CD4-positive, alpha-beta T cell treated with Interleukin-15 for 4 hours (primary cell): ENCODE measurements around the gene NMD3.
"Not testable (repeated sequence)": the region's sequence is repeated elsewhere in the genome, so short reads cannot be mapped to it uniquely, and the experiment has no call there.

Source experiments
- DNase-seq: peaks from one replicate; pipeline ENCODE4 v3.0.0-alpha.2; 2020; ENCODE audit warnings: low spot score

Gene NMD3

DNA sequence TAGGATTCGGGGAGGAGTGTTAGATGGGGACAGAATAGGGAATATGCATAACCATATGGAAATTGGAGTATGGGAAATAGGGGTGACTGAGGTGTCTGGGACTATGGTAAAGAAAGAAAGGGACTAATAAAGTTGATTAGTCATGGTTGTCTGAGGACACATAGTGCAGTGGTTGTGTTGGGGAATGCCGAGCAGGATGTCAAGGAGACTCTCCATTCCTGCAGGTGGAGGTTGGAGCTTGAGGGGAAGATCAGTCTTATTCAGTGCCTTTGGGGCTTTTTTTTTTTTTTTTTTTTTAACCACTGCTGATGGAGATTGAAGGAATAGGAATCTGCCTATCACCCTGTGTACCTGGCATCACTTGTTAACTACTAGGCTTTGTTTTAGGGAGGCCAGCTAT, 10.8 kb downstream of the NMD3 start:
- DNase-seq = no peak

DNA sequence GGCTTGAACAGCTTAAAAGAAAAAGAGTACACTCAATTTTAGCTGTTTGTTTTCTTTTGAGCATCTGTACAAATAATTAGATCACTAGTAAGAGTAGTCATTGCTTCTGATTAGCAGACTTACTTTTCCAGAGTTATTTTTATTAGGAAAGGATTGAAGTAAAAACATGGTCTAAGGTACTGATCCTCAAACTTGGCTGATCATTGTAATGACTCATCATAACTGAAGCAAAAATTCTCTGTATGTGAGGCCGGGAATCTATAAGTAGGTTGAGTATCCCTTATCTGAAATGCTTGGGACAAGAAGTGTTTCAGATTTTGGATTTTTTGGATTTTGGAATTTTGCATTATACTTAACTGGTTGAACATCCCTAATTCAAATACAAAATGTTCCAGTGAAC, 12.4 kb downstream of the NMD3 start:
- no peak for DNase-seq

DNA sequence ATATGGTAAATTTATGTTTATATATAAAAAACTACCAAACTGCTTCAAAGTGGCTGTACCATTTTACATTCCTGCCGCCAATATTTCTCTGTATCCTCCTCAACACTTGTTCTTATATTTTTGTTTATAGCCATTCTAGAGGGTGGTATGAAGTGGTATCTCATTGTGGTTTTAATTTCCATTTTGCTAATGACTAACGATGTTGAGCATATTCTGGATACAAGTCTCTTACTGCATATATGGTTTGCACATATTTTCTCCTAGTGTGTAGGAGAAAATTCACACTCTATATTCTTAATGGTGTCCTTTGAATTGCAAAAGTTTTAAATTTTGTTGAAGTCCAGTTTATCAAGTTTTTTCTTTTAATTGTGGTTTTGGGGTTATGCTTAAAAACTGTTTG, 15.1 kb downstream of the NMD3 start:
- DNase-seq = no peak

DNA sequence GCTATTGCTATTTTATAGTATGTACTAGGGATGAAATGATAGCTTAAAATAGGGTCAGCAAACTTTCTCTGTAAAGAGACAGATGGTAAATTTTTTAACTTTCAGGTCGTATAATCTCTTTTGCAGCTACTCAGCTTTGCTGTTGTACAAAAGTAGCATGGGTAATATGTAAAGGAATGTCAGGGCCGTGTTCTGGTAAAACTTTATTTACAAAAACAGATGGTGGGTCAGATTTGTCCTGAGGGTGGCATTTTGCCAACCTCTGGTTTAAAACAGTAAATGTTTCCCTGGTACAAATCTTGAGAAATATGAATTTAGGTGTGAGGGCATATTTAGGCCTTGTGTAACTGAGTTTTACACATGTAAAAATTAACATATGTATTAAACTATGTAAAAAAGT, 18.6 kb downstream of the NMD3 start:
- no peak for DNase-seq

DNA sequence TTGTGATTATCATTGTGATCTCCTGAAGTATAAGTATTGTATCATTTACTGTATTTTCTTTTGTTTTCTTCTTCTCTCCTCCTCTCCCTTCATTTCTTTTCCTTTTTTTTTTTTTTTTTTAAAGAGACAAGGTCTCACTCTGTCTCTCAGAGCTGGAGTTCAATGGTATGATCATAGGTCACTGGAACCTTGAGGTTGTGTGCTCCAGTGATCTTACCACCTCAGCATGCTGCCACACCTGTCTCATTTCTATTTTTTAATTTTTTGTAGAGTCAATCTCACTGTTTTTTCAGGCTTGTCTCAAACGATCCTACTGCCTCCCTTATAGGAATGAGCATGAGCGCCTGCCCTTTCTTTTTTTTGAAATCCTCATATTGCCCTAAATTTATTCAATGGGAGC, 23.4 kb downstream of the NMD3 start:
- no peak for DNase-seq

DNA sequence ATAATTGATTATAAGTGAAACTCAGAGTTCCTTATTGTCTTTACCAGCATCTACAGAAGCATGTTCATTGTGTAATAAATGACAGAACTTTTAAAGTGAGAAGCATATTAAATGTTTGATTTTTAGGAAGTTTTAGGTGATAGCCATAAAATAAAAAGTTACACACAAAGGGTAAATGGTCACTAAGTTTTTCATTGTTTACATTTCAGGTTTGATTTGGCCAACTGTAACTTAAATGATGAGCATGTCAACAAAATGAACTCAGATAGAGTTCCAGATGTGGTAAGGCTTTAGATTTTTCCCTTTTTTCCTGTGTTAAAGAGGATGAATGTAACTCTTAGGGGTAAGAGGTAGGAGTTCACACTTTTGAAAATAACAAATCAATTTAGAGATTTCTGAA, 25.9 kb downstream of the NMD3 start:
- no peak for DNase-seq

DNA sequence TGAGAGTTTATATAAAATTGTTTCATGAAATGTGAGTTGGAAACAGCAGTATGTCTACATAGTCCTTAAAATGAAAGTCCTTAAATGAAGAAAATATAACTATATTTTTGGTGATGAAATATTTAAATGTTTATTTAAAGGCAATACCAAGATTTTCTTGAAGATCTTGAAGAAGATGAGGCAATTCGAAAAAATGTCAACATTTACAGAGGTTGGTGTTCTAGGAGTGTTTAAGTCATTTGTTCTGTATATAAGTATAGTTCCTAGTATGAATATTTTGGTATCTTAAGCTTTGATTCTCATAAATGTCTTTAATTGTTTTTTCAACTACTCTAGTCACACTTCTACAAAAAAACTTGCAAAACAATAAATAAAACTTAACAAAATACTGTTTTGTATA, 29.0 kb downstream of the NMD3 start:
- DNase-seq = no peak

DNA sequence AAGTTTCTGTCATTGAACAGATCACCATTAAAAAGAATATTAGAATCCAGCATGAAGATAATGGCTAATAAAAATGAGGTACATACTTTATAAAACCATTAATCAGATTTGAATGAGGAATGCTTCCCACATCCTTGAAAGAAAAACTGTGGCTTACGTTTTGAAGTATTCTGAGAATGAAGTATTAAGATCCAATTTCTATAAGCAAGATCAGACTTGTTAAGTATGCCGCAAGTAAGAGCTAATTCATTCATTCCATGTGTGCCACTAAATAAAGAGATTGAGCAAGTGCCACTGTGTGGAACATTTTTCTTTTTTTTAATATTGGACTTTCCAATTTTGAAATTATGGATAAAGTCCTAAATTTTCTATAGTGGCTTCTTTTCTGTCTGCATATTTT, 30.6 kb downstream of the NMD3 start:
- DNase-seq = no peak

DNA sequence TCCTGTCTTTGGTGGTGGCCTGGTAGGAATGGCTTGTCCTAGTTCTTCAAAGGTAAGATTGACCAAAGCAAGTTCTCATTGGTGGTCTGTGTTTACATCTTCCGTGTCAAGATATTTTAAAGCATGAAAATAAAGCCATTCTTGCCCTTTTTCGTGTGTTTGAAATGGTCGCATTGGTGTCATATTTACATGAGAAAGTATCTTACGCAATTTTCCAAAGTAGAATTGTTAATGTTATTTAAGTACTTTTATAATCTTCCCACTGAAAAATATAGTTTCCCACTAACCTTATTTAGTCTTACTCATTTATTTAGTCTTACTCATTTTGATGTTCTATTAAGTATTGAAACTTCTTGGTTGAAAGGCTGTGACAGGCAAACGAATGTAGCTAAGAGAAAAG, 31.0 kb downstream of the NMD3 start:
- DNase-seq = no peak

DNA sequence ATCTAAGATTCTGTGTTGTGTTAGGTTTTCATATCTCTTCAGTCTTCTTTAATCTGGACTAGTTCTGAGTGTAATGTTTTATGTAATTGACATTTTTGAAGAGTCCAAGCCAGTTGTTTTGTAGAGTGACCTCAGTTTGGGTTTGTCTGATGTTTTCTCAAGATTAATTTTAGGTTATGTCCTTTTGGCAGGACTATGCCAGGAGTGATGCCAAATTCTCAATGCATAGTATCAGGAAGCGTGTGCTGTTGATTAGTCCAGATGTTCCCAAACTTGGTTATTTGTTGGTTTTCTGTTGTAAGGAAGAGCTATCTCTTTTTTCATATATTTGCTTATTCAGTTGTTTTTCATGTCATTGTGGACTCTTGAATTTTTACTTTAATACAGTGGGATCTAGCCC, 32.6 kb downstream of the NMD3 start:
- no peak for DNase-seq

DNA sequence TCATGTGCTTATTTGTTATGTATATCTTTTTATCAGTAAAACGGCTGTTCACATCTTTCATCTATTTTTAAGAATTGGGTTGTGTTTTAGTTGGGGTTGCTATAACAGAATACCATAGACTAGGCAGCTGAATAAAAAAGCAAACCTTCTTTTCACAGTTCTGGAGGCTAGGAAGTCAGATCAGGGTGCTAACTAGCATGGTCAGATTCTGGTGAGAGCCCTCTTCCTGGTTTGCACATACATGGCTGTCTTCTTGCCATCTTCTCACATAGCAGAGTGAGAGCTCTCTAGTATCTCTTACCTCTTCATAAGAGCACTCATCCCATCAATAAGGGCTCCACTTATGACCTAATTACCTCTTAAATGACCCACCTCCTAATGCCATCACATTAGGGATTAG, 33.8 kb downstream of the NMD3 start:
- DNase-seq = no peak

DNA sequence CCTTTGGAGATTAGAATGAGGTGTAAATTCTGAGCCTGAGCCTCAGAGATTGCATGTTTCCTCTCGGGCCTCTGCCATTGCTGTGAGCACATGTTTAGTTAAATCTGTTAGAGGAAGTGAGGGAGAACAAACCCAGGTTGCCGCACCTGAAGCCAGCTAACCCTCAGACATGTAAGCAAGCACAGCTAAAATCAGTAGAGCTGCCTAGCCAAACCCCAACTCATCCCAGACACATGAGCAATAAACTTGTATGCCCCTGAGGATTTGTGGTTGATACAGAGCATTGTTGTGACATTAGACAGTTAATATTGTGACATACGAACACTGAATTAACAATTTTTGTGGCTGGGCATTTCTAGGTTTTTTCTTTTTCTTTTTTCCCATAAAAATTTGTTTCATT, 41.9 kb downstream of the NMD3 start:
- no peak for DNase-seq

DNA sequence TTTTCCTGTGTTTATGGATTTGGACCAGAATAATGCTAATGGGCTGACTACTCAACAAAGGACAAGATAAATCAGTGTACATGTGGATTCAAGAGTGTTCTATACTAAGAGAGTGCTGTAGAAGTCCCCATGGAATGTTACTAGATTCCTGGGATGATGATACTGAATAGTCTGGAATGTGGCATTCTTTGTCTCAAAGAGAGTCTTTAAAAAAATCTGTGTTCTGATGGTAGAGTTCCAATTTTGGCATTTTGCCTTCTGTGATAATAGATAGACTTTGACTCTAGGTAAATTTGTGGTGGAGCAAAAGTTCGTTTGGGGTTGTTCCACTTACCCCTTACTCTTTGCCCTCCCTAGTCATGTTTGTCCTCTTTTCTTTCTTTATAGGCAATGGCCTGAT, 43.7 kb downstream of the NMD3 start:
- DNase-seq = no peak

DNA sequence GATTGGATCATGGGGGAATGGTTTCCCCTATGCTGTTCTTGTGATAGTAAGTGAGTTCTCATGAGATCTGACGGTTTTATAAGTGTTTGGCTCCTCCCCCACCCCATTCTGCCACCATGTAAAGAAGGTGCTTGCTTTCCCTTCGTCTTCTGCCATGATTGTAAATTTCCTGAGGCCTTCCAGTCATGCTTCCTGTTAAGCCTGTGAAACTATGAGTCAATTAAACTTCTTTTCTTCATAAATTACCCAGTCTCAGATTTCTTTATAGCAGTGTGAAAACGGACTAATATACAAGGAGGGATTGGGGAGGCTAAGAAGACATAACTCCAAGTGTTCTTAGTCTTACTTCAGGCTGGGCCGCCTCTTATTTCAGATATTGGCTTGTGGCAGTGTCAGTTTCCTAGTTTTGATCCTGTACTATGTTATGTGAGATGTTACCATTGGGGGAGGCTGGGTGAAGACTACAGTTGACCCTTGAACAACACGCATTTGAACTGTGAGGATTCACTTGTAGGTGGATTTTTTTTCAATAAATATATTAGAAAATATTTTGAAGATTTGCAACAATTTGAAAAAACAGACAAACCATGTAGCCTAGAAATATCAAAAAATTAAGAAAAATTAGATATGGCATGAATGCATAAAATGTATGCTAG, 44.9 kb downstream of the NMD3 start:
- no peak for DNase-seq

DNA sequence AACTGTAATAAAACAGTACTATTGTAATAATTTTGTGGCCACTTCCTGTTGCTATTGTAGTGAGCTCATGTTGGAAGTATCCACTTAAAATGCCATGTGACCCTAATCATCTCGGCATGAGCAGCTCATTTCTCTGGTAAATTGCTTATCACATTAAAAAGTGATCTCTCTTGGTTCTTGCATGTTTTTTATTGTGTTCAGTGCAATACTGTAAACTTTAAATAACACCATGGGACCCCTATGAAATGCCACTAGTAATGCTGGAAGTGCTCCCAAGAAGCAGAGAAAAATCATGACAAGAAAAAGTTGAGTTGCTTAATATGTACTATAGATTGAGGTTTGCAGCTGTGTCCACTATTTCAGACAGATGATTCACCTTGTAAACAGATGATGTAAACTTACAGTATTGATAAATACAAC, 45.6 kb downstream of the NMD3 start:
- no peak for DNase-seq

DNA sequence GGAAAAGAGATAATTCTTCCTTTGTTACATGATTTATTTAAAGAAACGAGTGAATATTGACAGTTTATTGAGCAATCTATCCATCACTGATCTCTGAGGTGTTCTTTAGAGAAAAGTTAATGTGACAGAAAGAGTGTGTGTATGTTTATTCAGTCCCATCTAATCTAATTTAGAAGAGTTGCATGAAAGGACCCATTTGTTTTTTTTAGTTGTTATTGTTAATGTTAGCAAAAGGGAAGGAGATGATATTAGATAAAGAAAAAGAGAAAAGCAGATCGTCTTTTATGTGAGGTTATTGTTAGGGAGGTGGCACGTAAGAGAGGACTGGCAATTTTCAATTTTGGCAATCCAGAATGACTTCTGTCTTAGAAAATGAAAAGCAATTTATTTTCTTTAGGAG, 46.5 kb downstream of the NMD3 start:
- no peak for DNase-seq

DNA sequence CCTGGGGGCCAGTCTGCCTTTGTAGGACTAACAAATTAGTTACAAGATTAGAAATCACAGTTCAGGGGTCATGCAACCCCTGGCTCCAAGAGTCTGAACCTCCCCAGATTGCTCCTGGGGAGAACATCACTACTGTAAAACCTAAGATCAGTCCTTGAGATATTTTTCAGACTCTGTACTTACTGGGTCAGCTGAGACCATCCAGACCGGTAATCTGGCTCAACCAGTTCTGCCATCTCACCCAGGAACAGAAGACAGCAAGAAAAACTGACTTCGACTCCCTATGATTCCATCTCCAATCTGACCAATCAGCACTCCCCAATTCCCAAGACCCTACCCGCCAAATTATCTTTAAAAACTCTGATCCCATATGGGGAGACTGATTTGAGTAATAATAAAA, 47.5 kb downstream of the NMD3 start:
- no peak for DNase-seq

DNA sequence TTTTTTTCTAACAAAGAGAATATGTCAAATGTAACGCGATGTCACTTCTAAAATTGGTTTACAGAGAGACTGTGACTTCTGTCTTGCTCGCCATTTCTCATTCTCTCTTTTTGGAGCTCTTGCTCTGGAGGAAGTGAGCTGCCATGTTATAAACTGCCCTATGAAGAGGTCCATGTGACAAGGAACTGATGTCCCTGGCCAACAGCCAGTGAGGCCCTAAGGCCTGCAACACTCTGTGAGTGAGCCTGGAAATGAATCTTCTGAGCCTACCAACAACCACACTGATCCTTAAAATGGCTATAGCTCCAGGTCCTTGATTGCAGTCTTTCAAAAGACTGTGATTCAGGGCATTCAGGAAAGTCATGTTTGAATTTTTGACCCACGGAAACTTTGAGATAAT, 49.9 kb downstream of the NMD3 start:
- no peak for DNase-seq

DNA sequence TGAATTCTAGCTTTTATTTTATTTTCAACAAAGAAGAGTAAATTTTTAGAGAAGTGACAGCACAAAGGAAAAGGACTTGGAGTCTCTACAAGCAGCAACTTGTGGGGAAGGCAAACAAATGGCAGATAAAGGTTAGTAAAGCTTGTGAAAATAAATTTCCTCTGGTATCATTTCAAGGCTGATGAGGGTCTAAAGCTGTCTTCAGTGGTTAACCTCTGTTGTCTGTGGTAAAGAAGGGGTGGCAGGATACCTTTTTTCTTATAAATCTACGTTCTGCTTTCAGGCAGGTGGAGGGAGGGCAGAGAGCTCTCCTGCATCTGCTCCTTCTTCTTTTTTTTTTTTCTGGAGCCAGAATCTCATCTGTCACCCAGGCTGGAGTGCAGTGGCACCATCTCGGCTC, 50.5 kb downstream of the NMD3 start:
- DNase-seq = no peak

DNA sequence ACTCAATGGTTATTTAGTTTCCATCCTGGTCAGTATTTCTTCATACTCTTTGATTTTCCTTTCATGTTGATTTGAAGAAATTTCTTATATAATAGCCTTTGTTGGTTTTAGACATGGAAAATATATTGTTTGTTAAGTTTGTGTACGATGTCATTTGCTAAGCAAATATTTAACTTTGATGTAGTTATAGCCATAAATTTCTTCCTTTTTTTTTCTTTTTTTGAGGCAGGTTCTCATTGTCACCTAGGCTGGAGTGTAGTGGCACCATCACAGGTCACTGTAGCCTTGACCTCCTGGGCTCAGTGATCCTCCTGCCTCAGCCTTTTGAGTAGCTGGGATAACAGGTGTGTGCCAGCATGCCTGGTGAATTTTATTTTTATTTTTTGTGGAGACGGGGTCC, 51.4 kb downstream of the NMD3 start:
- DNase-seq = no peak

DNA sequence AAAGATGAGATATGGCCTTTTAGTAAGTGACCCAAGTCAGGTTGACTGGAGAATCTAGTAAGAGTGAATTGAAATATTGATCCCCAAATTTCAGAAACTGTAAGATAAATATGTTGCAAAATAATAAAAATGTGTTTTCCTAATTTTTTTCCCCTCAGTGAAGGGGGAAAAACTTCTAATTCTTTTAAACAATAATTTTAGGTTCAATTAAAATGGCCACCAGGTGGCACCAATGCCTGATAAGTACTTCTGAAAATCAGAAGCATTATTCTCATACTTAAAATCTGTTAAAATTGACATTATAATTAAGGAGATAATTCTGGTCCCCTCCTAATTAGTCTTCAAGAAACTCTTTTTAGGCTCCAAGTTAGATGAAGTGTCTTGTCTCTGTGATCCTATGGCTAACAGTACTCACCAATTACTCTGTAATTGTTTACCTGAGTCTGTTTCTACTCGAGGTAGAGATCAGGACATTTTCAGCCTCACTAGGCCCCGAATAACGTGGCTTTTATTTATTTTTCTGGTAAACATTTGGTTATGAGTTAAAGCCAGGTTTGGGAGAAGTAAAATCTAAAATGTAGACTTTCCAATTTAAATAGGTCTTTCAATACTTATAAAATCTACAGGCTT, 52.6 kb downstream of the NMD3 start:
- DNase-seq = peak; percentile 45

DNA sequence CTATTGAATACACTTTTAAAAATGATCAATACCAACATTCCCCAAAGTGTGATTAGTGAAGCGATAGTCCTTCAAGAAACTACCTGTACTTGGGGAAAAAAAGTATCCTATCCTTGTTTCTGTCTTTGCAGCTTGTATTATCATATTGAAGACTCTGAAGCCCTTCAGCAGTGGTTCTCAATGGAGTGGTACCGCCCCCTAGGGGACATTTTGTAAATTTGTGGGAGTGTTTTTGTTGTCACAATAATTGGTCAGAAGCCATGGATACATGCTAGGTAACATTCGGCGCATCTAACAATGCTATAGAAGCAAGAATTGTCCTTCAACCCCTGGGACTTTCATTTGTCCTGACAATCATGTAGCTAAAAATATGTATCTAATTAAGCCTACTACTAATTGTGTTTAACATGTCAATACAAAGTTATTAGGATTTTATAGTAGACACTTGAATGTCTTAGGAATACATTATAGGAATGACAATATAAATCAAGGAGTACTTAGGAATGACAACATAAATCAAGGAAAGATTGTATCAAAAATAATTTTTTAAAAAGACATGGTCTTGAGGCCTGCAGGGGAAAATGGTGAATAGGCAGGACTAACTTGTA, 53.7 kb downstream of the NMD3 start:
- peak; percentile 54 for DNase-seq

DNA sequence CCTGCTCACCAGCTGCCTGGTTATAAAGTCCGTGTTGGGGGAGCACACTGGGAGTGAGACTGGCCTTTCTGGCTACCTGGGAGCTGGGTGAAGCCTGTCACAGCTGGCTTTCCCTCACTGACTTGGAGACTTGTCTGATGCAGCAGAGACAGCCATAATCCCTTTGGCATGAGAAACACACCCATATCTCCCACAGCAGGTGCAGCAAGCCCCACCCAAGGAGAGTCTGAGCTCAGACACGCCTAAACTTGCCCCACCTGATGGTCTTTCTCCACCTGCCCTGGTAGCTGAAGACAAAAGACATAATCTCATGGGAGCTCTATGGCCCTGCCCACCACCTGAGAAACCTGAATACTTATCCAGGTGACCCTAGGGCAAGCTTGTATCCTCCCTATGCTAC, 54.8 kb downstream of the NMD3 start:
- no peak for DNase-seq

DNA sequence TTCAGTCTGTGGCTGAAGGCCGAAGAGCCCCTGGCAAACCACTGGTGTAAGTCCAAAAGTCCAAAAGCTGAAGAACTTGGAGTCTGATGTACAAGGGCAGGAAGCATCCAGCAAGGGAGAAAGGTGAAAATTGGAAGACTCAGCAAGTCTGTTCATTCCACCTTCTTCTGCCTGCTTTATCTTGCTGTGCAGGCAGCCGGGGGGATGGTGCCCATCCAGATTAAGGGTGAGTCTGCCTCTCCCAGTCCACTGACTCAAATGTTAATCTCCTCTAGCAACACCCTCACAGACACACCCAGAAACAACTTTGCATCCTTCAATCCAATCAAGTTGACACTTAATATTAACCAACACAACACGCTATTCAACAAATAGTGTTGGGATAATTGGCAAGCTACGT, 61.3 kb downstream of the NMD3 start:
- DNase-seq = not testable (repeated sequence)
